HG03457 (cell line): ENCODE data around the gene KCNS3.

Experiments
- ATAC-seq: cut with Tn5 transposase; IDR thresholded peaks from one replicate; pipeline ENCODE4 v1.9.1; 2021; ENCODE audit warnings: moderate number of reproducible peaks; ENCODE audit not compliant: unreplicated experiment

KCNS3 gene

DNA sequence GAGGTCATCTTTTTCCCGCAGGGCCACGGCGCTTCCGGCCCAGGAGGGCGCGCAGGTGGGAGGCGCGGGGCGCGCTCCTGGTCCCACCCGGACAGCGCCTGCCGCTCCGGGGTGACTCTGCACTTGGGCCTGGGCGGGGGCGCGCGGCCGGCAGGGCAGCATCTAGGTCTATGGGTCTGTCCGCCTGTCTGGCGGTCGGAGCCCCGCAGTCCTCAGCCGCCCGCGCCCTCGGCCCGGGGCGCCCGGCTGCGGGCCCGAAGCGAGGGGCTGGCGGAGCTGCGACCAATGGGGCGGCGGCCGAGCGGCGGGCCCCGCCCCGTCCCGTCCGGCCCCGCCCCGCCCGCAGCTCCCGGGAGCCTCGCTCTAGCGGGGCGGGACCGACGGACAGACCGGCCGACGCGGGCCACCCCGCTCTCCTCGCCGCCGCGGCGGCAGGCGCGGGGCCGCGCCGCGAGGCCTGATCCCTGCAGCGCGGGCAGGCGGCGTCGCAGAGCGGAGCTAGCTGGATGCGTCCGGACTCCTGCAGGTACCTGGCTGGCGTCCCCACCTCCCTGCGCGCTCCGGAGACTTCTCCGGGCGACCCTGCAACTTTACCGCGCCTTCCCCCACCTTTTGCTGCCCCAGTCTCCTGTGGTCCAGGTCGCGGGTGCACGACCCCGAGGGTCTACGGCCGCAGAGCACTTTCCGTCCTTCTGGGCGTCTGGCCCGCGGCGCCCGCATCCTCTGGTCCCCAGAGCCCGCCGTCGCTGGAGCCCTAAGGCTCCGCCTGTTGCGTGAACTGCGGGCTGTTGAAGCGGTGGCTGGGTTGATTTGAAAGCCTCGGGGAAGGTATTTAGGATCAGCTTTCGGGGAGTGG is at the start of gene KCNS3:
KCNS3 (plus strand) TSS at position 387 of the 856 bp plus-strand sequence. CDS start 52,342 bp downstream, outside the sequence.
- peak; percentile 81 for ATAC-seq

GRCh38 chr2:17830053-17831034 is 48.1 kb upstream of the KCNS3 start:
- ATAC-seq, result peak; percentile 80

- no peak for ATAC-seq
Measured at GRCh38 chr2:17835516-17835915, 43.0 kb upstream of the KCNS3 start.

DNA sequence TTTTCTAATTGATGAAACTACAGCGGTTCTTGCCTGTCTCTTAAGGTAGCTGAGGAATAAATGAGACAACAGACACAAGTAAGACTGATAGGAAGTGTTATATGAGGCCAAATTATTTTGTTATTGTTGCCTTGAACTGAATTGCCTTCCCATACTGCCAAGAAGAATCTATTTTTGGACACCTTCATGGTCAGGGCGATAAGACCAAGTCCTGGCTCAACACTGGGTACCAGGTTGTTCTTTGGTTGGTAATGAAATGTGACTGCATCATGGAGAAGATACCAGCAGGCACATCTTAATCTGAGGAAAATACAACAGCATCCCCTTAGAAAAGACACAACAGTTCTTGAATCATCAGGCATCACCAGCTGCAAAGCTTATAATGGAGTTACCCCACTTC is 38.5 kb upstream of the KCNS3 start:
- ATAC-seq, result no peak

GRCh38 chr2:17843457-17843856 is 35.0 kb upstream of the KCNS3 start:
- ATAC-seq, result no peak

- no peak for ATAC-seq
Measured at GRCh38 chr2:17845806-17846205, 32.7 kb upstream of the KCNS3 start.

- ATAC-seq, result no peak
Measured at GRCh38 chr2:17846676-17847075, 31.8 kb upstream of the KCNS3 start.

GRCh38 chr2:17847236-17847635 is 31.2 kb upstream of the KCNS3 start:
- no peak for ATAC-seq

- no peak for ATAC-seq
Measured at GRCh38 chr2:17849275-17849674, 29.2 kb upstream of the KCNS3 start.

GRCh38 chr2:17850151-17850550 is 28.3 kb upstream of the KCNS3 start:
- ATAC-seq, result no peak

DNA sequence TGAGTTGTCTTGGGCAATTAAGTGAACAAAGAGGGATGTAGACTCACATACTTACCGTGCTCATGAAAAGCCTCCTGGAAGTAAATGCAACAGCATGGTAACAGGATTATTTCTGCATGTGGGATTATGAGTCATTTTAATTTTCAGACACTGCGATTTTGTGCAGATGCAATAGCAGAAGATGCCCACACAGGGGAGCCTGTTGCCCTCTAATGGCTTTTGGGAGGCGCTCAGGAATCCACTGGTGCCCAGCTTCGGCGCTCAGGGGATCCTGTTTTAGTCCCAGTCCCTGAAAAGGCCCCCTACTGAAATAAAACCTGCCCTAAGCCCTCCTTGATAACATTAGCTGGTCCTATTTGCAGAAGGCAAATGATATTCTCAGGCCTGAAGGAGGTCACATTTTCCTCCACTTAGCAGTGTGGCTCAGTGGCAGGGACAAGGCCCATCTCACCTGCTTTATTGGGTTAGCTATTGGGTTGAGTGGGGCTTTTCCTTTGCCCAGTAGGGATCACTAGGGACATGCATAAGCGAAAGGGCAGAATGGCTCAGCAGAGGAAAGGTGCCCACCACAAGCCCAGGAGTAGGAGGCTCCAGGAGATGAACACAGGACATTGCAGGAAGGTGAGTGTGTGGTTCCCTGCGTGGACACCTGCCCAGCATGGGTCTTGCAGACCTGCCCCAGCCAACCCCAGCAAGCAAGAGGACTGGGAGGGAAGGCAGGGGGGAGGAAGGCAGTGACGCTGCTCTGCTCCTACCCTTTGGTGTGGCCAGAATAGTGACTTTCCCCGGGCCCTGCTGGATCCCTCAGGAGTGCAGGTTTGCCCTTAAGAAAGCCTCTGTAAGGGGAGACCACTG is 26.5 kb upstream of the KCNS3 start:
- peak; percentile 78 for ATAC-seq

DNA sequence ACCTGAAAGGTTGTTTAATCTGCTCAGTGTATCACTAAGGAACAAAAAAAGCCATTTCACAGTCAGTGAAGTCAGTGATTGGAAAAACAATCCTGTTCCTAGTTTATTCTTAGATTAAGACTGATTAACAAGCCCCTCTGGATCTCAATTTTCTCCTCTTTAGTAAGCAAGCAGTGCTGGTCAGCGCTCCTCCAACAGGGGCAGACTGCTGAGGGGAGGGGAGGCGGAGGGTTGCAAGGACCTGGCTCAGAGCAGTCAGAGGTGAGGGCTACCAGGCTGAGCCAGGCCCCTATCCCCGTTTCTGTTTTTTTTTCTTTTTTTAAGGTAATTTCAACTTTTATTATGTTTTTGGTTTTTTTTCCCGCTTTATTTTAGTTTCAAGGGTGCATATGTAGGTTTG is 24.7 kb upstream of the KCNS3 start:
- ATAC-seq, result no peak

GRCh38 chr2:17857021-17857420 is 21.4 kb upstream of the KCNS3 start:
- ATAC-seq, result no peak

DNA sequence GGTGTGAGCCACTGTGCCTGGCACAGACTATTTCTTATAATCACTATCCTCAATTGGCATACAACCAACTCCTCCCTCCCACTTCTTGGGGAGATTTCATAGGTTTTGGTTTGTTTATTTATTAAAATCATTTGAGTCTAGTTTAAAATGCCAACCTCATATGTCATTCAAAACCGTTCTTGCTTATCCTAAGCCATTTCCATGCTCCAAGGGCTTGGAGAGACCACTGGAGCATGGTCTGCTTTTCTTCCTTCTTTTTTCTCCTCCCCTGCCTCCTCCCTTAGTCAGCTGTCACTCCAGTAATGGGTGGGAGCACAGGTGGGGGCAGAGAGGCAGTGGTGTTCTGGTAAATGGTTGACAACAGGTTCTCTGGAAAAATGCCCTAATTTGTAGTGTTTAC is 20.4 kb upstream of the KCNS3 start:
- ATAC-seq, result no peak

GRCh38 chr2:17863539-17863938 is 14.9 kb upstream of the KCNS3 start:
- ATAC-seq, result no peak

DNA sequence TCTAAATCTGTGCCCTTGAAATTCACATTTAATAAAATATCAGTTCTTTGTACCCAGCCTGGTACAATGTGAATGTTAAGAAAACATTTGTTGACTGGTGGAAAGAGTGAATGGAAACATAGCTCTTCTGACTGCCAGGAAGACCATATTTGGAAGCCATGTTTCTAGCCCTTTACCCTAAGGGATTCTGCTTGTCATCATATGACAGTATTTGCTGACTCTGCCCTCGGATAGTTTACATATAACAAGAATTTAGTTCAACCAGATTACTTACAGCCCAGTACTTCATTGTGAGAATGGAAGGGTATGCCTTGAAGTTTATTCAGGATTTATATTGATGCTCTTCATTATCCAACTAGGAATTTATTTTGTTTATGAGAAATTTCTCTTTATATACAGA is 13.8 kb upstream of the KCNS3 start:
- no peak for ATAC-seq

DNA sequence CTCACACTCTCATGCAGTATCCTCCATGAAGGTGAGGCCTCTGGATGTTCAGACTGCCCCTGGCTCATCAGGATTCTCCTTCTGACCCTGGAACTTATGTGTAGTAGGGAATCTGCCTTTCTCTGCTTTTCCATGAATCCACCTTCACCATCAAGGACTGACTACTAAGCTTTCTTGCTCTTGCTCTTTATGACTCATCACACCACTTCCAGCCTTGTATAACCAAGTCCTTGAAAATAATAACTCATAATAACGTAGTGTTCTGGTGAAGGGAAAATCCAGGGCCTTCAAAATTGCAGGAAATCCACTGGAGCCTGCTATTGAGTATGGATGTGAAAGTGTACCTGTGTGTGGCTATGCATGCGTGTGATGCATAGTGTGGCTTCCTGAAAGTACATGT is 11.3 kb upstream of the KCNS3 start:
- ATAC-seq, result no peak

- ATAC-seq, result no peak
Measured at GRCh38 chr2:17869128-17869527, 9.3 kb upstream of the KCNS3 start.

GRCh38 chr2:17871639-17872038 is 6.8 kb upstream of the KCNS3 start:
- no peak for ATAC-seq

DNA sequence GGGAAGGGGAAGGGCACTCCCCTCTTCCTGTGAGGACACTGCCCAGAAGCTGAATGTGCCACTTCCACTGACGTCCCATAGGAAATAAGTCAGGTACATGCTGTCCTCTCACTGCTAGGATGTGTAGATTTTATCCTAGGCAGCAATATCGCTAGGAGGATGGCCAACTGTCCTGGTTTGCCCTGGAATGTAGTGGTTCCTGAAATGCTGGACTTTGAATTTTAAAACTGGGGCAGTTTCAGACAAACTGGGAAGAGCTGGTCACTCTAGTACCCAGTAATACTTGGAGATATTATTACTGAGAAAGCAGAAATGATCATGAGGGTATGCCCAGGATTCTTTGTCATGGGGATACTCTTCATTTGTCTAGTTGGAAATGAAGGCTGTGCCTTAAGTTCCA is 5.4 kb upstream of the KCNS3 start:
- ATAC-seq, result no peak

DNA sequence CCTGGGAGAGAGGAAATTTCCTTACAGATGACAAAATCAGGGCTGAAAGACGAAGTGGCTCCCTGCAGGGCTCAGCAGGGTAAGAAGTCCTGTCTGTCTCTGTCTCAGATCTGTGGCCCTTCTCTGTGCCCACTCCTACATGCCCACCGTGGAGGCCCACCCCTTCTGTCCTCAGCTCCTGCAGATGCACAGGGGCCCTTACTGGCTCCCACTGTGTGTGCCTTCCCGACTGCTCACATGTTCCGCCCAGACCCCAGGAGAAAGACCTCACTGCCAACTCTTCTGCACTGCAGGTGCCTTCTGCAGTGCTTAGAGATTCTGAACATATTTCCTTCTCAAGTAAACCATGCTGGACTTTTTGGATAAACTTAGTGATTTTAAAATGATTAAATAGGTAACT is 1.9 kb upstream of the KCNS3 start:
- no peak for ATAC-seq
